Measurements from ENCODE around the gene PLA2G5.

- TF ChIP-seq POLR2AphosphoS5 (IDR thresholded peaks at IDR 0.05; ENCODE audit: control insufficient read depth, insufficient read depth, low read depth, low read length) (no peak), ZNF76 (CRISPR knock-in tag; IDR thresholded peaks at IDR 0.05; ENCODE audit: borderline replicate concordance) (no peak), CTCF (IDR thresholded peaks at IDR 0.05 in 2 of 3, conservative IDR thresholded peaks at IDR 0.05 in 1 of 3; ENCODE audit: insufficient read depth in 2 of 3, low read depth in 1 of 3, low read length in 3 of 3) (no peak), U2AF1 (optimal IDR thresholded peaks at IDR 0.05; ENCODE audit: low read depth, low read length) (no peak), ZNF785 (CRISPR knock-in tag; IDR thresholded peaks at IDR 0.05) (no peak), ZNF398 (CRISPR knock-in tag; IDR thresholded peaks at IDR 0.05) (no peak), EP300 (IDR thresholded peaks at IDR 0.05; ENCODE audit: low read length) (no peak), ZEB2 (IDR thresholded peaks at IDR 0.05) (no peak), RBFOX2 (IDR thresholded peaks at IDR 0.05; ENCODE audit: low read depth, low read length) (no peak)
These were observed 67.6 kb downstream of the PLA2G5 start for GRCh38 chr1:20137604-20138003.

Data from K562 (cell line).